ENCODE results near the gene WDR43. TPM values are rescaled to one million over a fixed set of nuclear protein-coding genes. Genes with fewer than 3 reads are reported as not detected.

The WDR43 gene
- polyA plus RNA-seq, 1 donor (not counting 4 experiments of a cell fraction or from before 2014, with no cell fraction given): 125 TPM

- no peaks in the 10 kb centered on the region for H3K27me3 ChIP-seq (ENCODE audit: control insufficient read depth, extremely low read depth, insufficient read depth, low read length)
- no peak for DNase-seq (ENCODE audit: low read depth, low spot score)
- dilution Hi-C loops (cut with MboI; ENCODE audit: extremely low pct_ligation_motif_present, low sequenced_read_pairs): no loop called here
- no peak overlapping the region for H3K9ac ChIP-seq (ENCODE audit: control insufficient read depth, extremely low read depth, insufficient read depth, low read length)
- no peak for TF ChIP-seq EZH2 (IDR thresholded peaks at IDR 0.05; ENCODE audit: low read length)
- no peak for TF ChIP-seq CTCF (optimal IDR thresholded peaks at IDR 0.05 in 1 of 3, IDR thresholded peaks at IDR 0.05 in 1 of 3, conservative IDR thresholded peaks at IDR 0.05 in 1 of 3; ENCODE audit: extremely low read depth in 1 of 3, insufficient read depth in 2 of 3, low read length in 3 of 3)
- no peak overlapping the region for H3K4me2 ChIP-seq (ENCODE audit: control insufficient read depth, extremely low read depth, insufficient read depth, low read depth, low read length)
- peaks cover 3 to 30% of the 10 kb centered on the region in 2 experiments for H3K36me3 ChIP-seq (ENCODE audit: control insufficient read depth in 2 of 2, extremely low read depth in 1 of 2, insufficient read depth in 2 of 2, low read length in 2 of 2)
- no peaks in the 10 kb centered on the region for H3K9me1 ChIP-seq (ENCODE audit: control insufficient read depth, extremely low read depth, insufficient read depth, low read length)
- no peak overlapping the region for H3K27ac ChIP-seq (ENCODE audit: control insufficient read depth, insufficient read depth, low read length)
- H3K79me2 ChIP-seq (ENCODE audit: control insufficient read depth, insufficient read depth, low read length): peaks cover 98% of the 10 kb centered on the region
- H3K4me1 ChIP-seq (ENCODE audit: control insufficient read depth, extremely low read depth, insufficient read depth, low read length): peaks cover 28% of the 10 kb centered on the region
- FAIRE-seq: no peak
- no peaks in the 10 kb centered on the region for H3K9me3 ChIP-seq (ENCODE audit: control insufficient read depth, low read depth, low read length)
- no peak overlapping the region for H3K4me3 ChIP-seq (ENCODE audit: control insufficient read depth in 2 of 3, extremely low read depth in 1 of 3, insufficient read depth in 2 of 3, low read depth in 1 of 3, low read length in 3 of 3)
- peaks cover 55% of the 10 kb centered on the region for H4K20me1 ChIP-seq (ENCODE audit: control insufficient read depth, extremely low read depth, insufficient read depth, low read length)
- no peak overlapping the region for H2AFZ ChIP-seq (ENCODE audit: control insufficient read depth, low read length)
Observed at GRCh38 chr2:28901202-28901601, 6.7 kb downstream of the WDR43 start.

- H3K36me3 ChIP-seq (ENCODE audit: control insufficient read depth in 2 of 2, extremely low read depth in 1 of 2, insufficient read depth in 2 of 2, low read length in 2 of 2): peaks cover 4 to 34% of the 10 kb centered on the region in 2 experiments
- peaks cover 23% of the 10 kb centered on the region for H3K4me1 ChIP-seq (ENCODE audit: control insufficient read depth, extremely low read depth, insufficient read depth, low read length)
- H3K4me3 ChIP-seq (ENCODE audit: control insufficient read depth in 2 of 3, extremely low read depth in 1 of 3, insufficient read depth in 2 of 3, low read depth in 1 of 3, low read length in 3 of 3): no peak overlapping the region
- H4K20me1 ChIP-seq (ENCODE audit: control insufficient read depth, extremely low read depth, insufficient read depth, low read length): peaks cover 52% of the 10 kb centered on the region
- dilution Hi-C loops (cut with MboI; ENCODE audit: extremely low pct_ligation_motif_present, low sequenced_read_pairs): no loop called here
- H3K27me3 ChIP-seq (ENCODE audit: control insufficient read depth, extremely low read depth, insufficient read depth, low read length): no peaks in the 10 kb centered on the region
- H3K4me2 ChIP-seq (ENCODE audit: control insufficient read depth, extremely low read depth, insufficient read depth, low read depth, low read length): no peak overlapping the region
- no peak for DNase-seq (ENCODE audit: low read depth, low spot score)
- no peaks in the 10 kb centered on the region for H3K9me1 ChIP-seq (ENCODE audit: control insufficient read depth, extremely low read depth, insufficient read depth, low read length)
- no peak for TF ChIP-seq CTCF (optimal IDR thresholded peaks at IDR 0.05 in 1 of 3, IDR thresholded peaks at IDR 0.05 in 1 of 3, conservative IDR thresholded peaks at IDR 0.05 in 1 of 3; ENCODE audit: extremely low read depth in 1 of 3, insufficient read depth in 2 of 3, low read length in 3 of 3)
- no peak for TF ChIP-seq EZH2 (IDR thresholded peaks at IDR 0.05; ENCODE audit: low read length)
- no peak for FAIRE-seq
- H3K9me3 ChIP-seq (ENCODE audit: control insufficient read depth, low read depth, low read length): no peaks in the 10 kb centered on the region
- H3K79me2 ChIP-seq (ENCODE audit: control insufficient read depth, insufficient read depth, low read length): peaks cover 98% of the 10 kb centered on the region
- H2AFZ ChIP-seq (ENCODE audit: control insufficient read depth, low read length): no peak overlapping the region
- no peak overlapping the region for H3K27ac ChIP-seq (ENCODE audit: control insufficient read depth, insufficient read depth, low read length)
- no peak overlapping the region for H3K9ac ChIP-seq (ENCODE audit: control insufficient read depth, extremely low read depth, insufficient read depth, low read length)
Observed at GRCh38 chr2:28901841-28902240, 7.4 kb downstream of the WDR43 start.
